Measurements from ENCODE around the gene PNPLA3. TPM values are rescaled to one million over a fixed set of nuclear protein-coding genes. Genes with fewer than 3 reads are reported as not detected.
A peak's percentile ranks its signal among the peaks of the same experiment; 100 is the strongest.

The PNPLA3 gene
- total RNA-seq, 2 experiments from 2014 or later = 0.58 to 0.70 TPM

- Mint-ChIP-seq H3K27me3 (peaks cover 33% of the 10 kb centered on the region), H3K9me3 (no peaks in the 10 kb centered on the region), H3K4me3 (no peak overlapping the region), H3K27ac (no peak overlapping the region), H3K36me3 (ENCODE audit: low read depth) (no peaks in the 10 kb centered on the region), H3K4me1 (ENCODE audit: low read depth) (peaks cover 3% of the 10 kb centered on the region)
- TF ChIP-seq CTCF (IDR thresholded peaks at IDR 0.05) = no peak
- DNase-seq = no peak
- ChIA-PET POLR2A (no interaction called here), CTCF (no interaction called here)
- intact Hi-C loops (cut with micrococcal nuclease) = no loop called here
- no peak for ATAC-seq
Observed at GRCh38 chr22:43889860-43890253, 33.7 kb upstream of the PNPLA3 start.

GRCh38 chr22:43890901-43891331 lies 32.7 kb upstream of the PNPLA3 start:
- H3K27me3 Mint-ChIP-seq = peaks cover 29% of the 10 kb centered on the region
- no peak for ATAC-seq
- no peak overlapping the region for H3K27ac Mint-ChIP-seq
- ChIA-PET POLR2A (no interaction called here), CTCF (no interaction called here)
- no peaks in the 10 kb centered on the region for H3K9me3 Mint-ChIP-seq
- TF ChIP-seq CTCF (IDR thresholded peaks at IDR 0.05) = no peak
- intact Hi-C loops (cut with micrococcal nuclease) = no loop called here
- no peaks in the 10 kb centered on the region for H3K36me3 Mint-ChIP-seq (ENCODE audit: low read depth)
- peaks cover 3% of the 10 kb centered on the region for H3K4me1 Mint-ChIP-seq (ENCODE audit: low read depth)
- DNase-seq = no peak
- H3K4me3 Mint-ChIP-seq = no peak overlapping the region

- Mint-ChIP-seq H3K27ac (no peak within 1 kb of the TSS), H3K36me3 (ENCODE audit: low read depth) (no peaks in the 10 kb centered on the region), H3K9me3 (no peaks in the 10 kb centered on the region), H3K4me3 (no peak within 1 kb of the TSS), H3K4me1 (ENCODE audit: low read depth) (peaks cover 3% of the 10 kb centered on the region), H3K27me3 (peaks cover 29% of the 10 kb centered on the region)
- no peak for TF ChIP-seq CTCF (IDR thresholded peaks at IDR 0.05)
- ATAC-seq (peak; percentile 79), DNase-seq (peak; percentile 71)
- intact Hi-C loops (cut with micrococcal nuclease) = no loop called here
- POLR2A ChIA-PET = no interaction called here
- CTCF ChIA-PET = no interaction called here
Observed at GRCh38 chr22:43891360-43892182, 32.0 kb upstream of the PNPLA3 start, which contains the start of gene PNPLA5. Gene PNPLA5 (minus strand): TSS chr22:43892013. CDS start chr22:43891880, 133 bp downstream.

GRCh38 chr22:43892183-43892894 lies 31.3 kb upstream of the PNPLA3 start:
- ATAC-seq = no peak
- H3K27me3 Mint-ChIP-seq = peaks cover 27% of the 10 kb centered on the region
- no peak for TF ChIP-seq CTCF (IDR thresholded peaks at IDR 0.05)
- CTCF ChIA-PET = interaction anchor here (1.2 kb wide), 1 partner anchor 10 kb away, joined by 7 read pairs; no protein-coding TSS in a partner anchor
- no peaks in the 10 kb centered on the region for H3K9me3 Mint-ChIP-seq
- H3K36me3 Mint-ChIP-seq (ENCODE audit: low read depth) = no peaks in the 10 kb centered on the region
- no peak overlapping the region for H3K4me3 Mint-ChIP-seq
- POLR2A ChIA-PET = no interaction called here
- peaks cover 3% of the 10 kb centered on the region for H3K4me1 Mint-ChIP-seq (ENCODE audit: low read depth)
- no peak for DNase-seq
- intact Hi-C loops (cut with micrococcal nuclease) = no loop called here
- no peak overlapping the region for H3K27ac Mint-ChIP-seq

GRCh38 chr22:43893266-43893665 lies 30.3 kb upstream of the PNPLA3 start:
- ATAC-seq (no peak), DNase-seq (no peak)
- H3K27me3 Mint-ChIP-seq = peaks cover 27% of the 10 kb centered on the region
- no peaks in the 10 kb centered on the region for H3K36me3 Mint-ChIP-seq (ENCODE audit: low read depth)
- ChIA-PET POLR2A (no interaction called here), CTCF (interaction anchor here (1.2 kb wide), 1 partner anchor 10 kb away, joined by 7 read pairs; no protein-coding TSS in a partner anchor)
- TF ChIP-seq CTCF (IDR thresholded peaks at IDR 0.05) = no peak
- H3K4me1 Mint-ChIP-seq (ENCODE audit: low read depth) = peaks cover 3% of the 10 kb centered on the region
- intact Hi-C loops (cut with micrococcal nuclease) = no loop called here
- H3K9me3 Mint-ChIP-seq = no peaks in the 10 kb centered on the region
- no peak overlapping the region for H3K27ac Mint-ChIP-seq
- H3K4me3 Mint-ChIP-seq = no peak overlapping the region
